SU-DHL-6 (cell line): ENCODE data around the gene C1QA.

Experiments
- H2AFZ ChIP-seq: fragments of 200-600 bp; sonication (generic); 2 replicates; pipeline ENCODE4 v1.6.1; 2014; ENCODE audit warnings: low read depth, mild to moderate bottlenecking, moderate library complexity, mixed read lengths, antibody characterized with exemption, low read length; ENCODE audit not compliant: severe bottlenecking
- H3F3A ChIP-seq: fragments of 200-600 bp; shearing (Covaris generic); 2 replicates; pipeline ENCODE4 v1.6.0; 2016; ENCODE audit warnings: antibody characterized with exemption, mild to moderate bottlenecking; ENCODE audit not compliant: insufficient read depth
- H3K27ac ChIP-seq: fragments of 200-600 bp; sonication (generic); 2 replicates; pipeline ENCODE4 v1.5.1; 2016; ENCODE audit warnings: low read depth, mild to moderate bottlenecking, low read length, moderate library complexity, mixed read lengths
- H3K27me3 ChIP-seq: fragments of 200-600 bp; sonication (generic), shearing (Covaris generic); 2 replicates; pipeline ENCODE4 v1.6.0; 2014; ENCODE audit warnings: mild to moderate bottlenecking, low read length
- H3K36me3 ChIP-seq: fragments of 200-600 bp; sonication (generic); 2 replicates; pipeline ENCODE4 v1.6.1; 2014; ENCODE audit warnings: mild to moderate bottlenecking, low read length, mixed read lengths
- H3K4me2 ChIP-seq: fragments of 300-600, 200-600 bp; shearing (Covaris generic), sonication (generic); 2 replicates; pipeline ENCODE4 v1.6.0; 2014; ENCODE audit warnings: low read length, low read depth, mild to moderate bottlenecking; ENCODE audit not compliant: poor library complexity, severe bottlenecking
- H3K4me3 ChIP-seq: fragments of 200-600 bp; sonication (generic); 2 replicates; pipeline ENCODE4 v1.5.1; 2014; ENCODE audit warnings: antibody characterized with exemption, low read length, mild to moderate bottlenecking, mixed read lengths; ENCODE audit not compliant: insufficient read depth, poor library complexity, severe bottlenecking
- H3K79me2 ChIP-seq: fragments of 200-600 bp; sonication (generic); 2 replicates; pipeline ENCODE4 v1.6.1; 2014; ENCODE audit warnings: mild to moderate bottlenecking, low read length, moderate library complexity; ENCODE audit not compliant: insufficient read depth
- H3K9ac ChIP-seq: fragments of 200-600 bp; sonication (generic); 2 replicates; pipeline ENCODE4 v1.7.0; 2014; ENCODE audit warnings: mild to moderate bottlenecking, low read length
- H3K9me2 ChIP-seq: fragments of 200-600 bp; sonication (generic); replicated peaks from 2 replicates; pipeline ENCODE4 v1.6.1; 2014; ENCODE audit warnings: low read length; ENCODE audit not compliant: insufficient read depth
- H3K9me3 ChIP-seq: fragments of 200-600 bp; sonication (generic); 2 replicates; pipeline ENCODE4 v1.6.1; 2014; ENCODE audit warnings: low read length, mixed read lengths; ENCODE audit not compliant: insufficient read depth
- H4K20me1 ChIP-seq: fragments of 200-600 bp; sonication (generic); 2 replicates; pipeline ENCODE4 v1.6.1; 2014; ENCODE audit warnings: low read depth, mild to moderate bottlenecking, antibody characterized with exemption, low read length, moderate library complexity, mixed read lengths
- CTCF ChIP-seq: fragments of 200-600 bp; sonication (generic); IDR thresholded peaks from one replicate; pipeline ENCODE4 v1.5.1; 2017; ENCODE audit warnings: antibody characterized with exemption, mild to moderate bottlenecking, low read length, moderate library complexity; ENCODE audit not compliant: insufficient read depth, poor library complexity, severe bottlenecking
- EZH2phosphoT487 ChIP-seq: fragments of 200-600 bp; sonication (generic), shearing (Covaris generic); conservative IDR thresholded peaks from 2 replicates; pipeline ENCODE4 v1.6.1; 2018; ENCODE audit warnings: mild to moderate bottlenecking, antibody characterized with exemption, low read length, moderate library complexity, mixed read lengths

Gene C1QA

GRCh38 chr1:22591576-22591975 lies 44.9 kb upstream of the C1QA start:
- no peak for TF ChIP-seq CTCF
- no peak for TF ChIP-seq EZH2phosphoT487
- no peaks in the 10 kb centered on the region for H4K20me1 ChIP-seq
- H2AFZ ChIP-seq, result no peak overlapping the region
- H3F3A ChIP-seq, result no peaks in the 10 kb centered on the region
- no peak overlapping the region for H3K9ac ChIP-seq
- H3K36me3 ChIP-seq, result no peaks in the 10 kb centered on the region
- H3K9me2 ChIP-seq, result no peaks in the 10 kb centered on the region
- no peak overlapping the region for H3K27ac ChIP-seq
- H3K27me3 ChIP-seq, result no peaks in the 10 kb centered on the region
- no peaks in the 10 kb centered on the region for H3K9me3 ChIP-seq
- no peak overlapping the region for H3K4me3 ChIP-seq
- H3K4me2 ChIP-seq, result no peak overlapping the region
- no peaks in the 10 kb centered on the region for H3K79me2 ChIP-seq

GRCh38 chr1:22592051-22592450 lies 44.4 kb upstream of the C1QA start:
- H3K9me3 ChIP-seq, result no peaks in the 10 kb centered on the region
- no peaks in the 10 kb centered on the region for H3F3A ChIP-seq
- TF ChIP-seq EZH2phosphoT487, result no peak
- no peak for TF ChIP-seq CTCF
- H3K9me2 ChIP-seq, result no peaks in the 10 kb centered on the region
- no peaks in the 10 kb centered on the region for H4K20me1 ChIP-seq
- H3K36me3 ChIP-seq, result no peaks in the 10 kb centered on the region
- no peaks in the 10 kb centered on the region for H3K79me2 ChIP-seq
- H3K27me3 ChIP-seq, result no peaks in the 10 kb centered on the region
- H2AFZ ChIP-seq, result no peak overlapping the region
- H3K27ac ChIP-seq, result no peak overlapping the region
- no peak overlapping the region for H3K4me3 ChIP-seq
- H3K9ac ChIP-seq, result no peak overlapping the region
- H3K4me2 ChIP-seq, result no peak overlapping the region

DNA sequence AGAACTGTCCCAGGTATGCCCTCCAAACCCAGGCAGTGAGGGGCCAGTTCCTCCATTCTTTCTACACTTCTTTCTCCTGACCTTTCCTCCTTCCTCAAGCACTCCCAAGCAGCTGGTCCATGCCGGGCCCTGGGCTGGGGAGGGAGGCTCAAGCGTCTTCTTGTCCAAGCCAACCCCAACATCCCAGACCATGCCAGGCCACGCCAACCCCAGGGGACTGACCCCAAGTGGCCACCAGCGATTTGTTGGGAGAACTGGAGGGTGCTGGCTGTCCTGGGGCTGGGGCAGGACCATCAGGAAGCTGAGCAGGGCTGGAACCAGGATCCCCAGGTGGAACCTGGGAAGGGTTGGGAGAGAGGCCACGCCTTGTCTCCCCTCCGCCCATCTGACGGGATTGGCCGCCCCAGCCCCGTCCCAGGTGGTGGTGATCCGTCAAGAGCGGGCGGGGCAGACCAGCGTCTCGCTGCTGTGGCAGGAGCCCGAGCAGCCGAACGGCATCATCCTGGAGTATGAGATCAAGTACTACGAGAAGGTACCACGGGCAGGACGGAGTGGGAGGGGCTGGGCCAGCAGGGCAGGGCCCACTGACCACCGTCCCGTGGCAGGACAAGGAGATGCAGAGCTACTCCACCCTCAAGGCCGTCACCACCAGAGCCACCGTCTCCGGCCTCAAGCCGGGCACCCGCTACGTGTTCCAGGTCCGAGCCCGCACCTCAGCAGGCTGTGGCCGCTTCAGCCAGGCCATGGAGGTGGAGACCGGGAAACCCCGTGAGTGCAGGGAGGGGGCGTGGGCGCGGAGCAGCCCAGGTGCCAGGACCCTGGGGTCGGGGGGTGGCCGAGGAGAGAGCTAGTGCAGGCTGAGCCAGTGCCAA lies 43.3 kb upstream of the C1QA start:
- Histone ChIP-seq H3K4me3 (no peak overlapping the region), H3K27ac (no peak overlapping the region), H3K27me3 (no peaks in the 10 kb centered on the region), H3K9me2 (no peaks in the 10 kb centered on the region), H3F3A (no peaks in the 10 kb centered on the region), H3K79me2 (no peaks in the 10 kb centered on the region), H3K9ac (no peak overlapping the region), H3K36me3 (no peaks in the 10 kb centered on the region), H4K20me1 (no peaks in the 10 kb centered on the region), H3K9me3 (no peaks in the 10 kb centered on the region), H2AFZ (no peak overlapping the region), H3K4me2 (no peak overlapping the region)
- TF ChIP-seq EZH2phosphoT487 (no peak), CTCF (no peak)
